Measurements from ENCODE around the gene SNAPIN. TPM values are rescaled to one million over a fixed set of nuclear protein-coding genes. Genes with fewer than 3 reads are reported as not detected.

SNAPIN gene
- polyA plus RNA-seq, 1 donor: 30.9 TPM

GRCh38 chr1:153646672-153647345 lies 11.7 kb upstream of the SNAPIN start:
- H3K36me3 ChIP-seq (ENCODE audit: control insufficient read depth, insufficient read depth, low read length): peaks cover 53% of the 10 kb centered on the region
- no peak overlapping the region for H3K27ac ChIP-seq (ENCODE audit: low read length)
- H3K4me3 ChIP-seq (ENCODE audit: low read length): no peak overlapping the region
- peaks cover 16% of the 10 kb centered on the region for H3K4me1 ChIP-seq (ENCODE audit: control insufficient read depth, insufficient read depth, low read length)
- no CpG with 5 or more reads among the region's 5 CpGs for WGBS (ENCODE audit: insufficient coverage, low lambda C conversion rate)
- no peak for DNase-seq
- H3K27me3 ChIP-seq (ENCODE audit: control insufficient read depth, insufficient read depth, low read length): no peaks in the 10 kb centered on the region
- no peaks in the 10 kb centered on the region for H3K9me3 ChIP-seq (ENCODE audit: control insufficient read depth, low read depth, low read length)

- WGBS (ENCODE audit: insufficient coverage, low lambda C conversion rate): no CpG with 5 or more reads among the region's 2 CpGs
- Histone ChIP-seq H3K27me3 (ENCODE audit: control insufficient read depth, insufficient read depth, low read length) (no peaks in the 10 kb centered on the region), H3K4me3 (ENCODE audit: low read length) (no peak overlapping the region), H3K9me3 (ENCODE audit: control insufficient read depth, low read depth, low read length) (no peaks in the 10 kb centered on the region), H3K36me3 (ENCODE audit: control insufficient read depth, insufficient read depth, low read length) (peaks cover 47% of the 10 kb centered on the region), H3K27ac (ENCODE audit: low read length) (no peak overlapping the region), H3K4me1 (ENCODE audit: control insufficient read depth, insufficient read depth, low read length) (peaks cover 16% of the 10 kb centered on the region)
- no peak for DNase-seq
These were observed 11.2 kb upstream of the SNAPIN start for GRCh38 chr1:153647346-153647714.

- H3K4me1 ChIP-seq (ENCODE audit: control insufficient read depth, insufficient read depth, low read length): peaks cover 18% of the 10 kb centered on the region
- peaks cover 41% of the 10 kb centered on the region for H3K36me3 ChIP-seq (ENCODE audit: control insufficient read depth, insufficient read depth, low read length)
- no peak overlapping the region for H3K4me3 ChIP-seq (ENCODE audit: low read length)
- no CpG with 5 or more reads among the region's 10 CpGs for WGBS (ENCODE audit: insufficient coverage, low lambda C conversion rate)
- DNase-seq: no peak
- H3K27ac ChIP-seq (ENCODE audit: low read length): no peak overlapping the region
- no peaks in the 10 kb centered on the region for H3K9me3 ChIP-seq (ENCODE audit: control insufficient read depth, low read depth, low read length)
- no peaks in the 10 kb centered on the region for H3K27me3 ChIP-seq (ENCODE audit: control insufficient read depth, insufficient read depth, low read length)
These were observed 10.4 kb upstream of the SNAPIN start for GRCh38 chr1:153648000-153648643.

- no CpG with 5 or more reads among the region's 3 CpGs for WGBS (ENCODE audit: insufficient coverage, low lambda C conversion rate)
- Histone ChIP-seq H3K27ac (ENCODE audit: low read length) (no peak overlapping the region), H3K4me3 (ENCODE audit: low read length) (no peak overlapping the region), H3K27me3 (ENCODE audit: control insufficient read depth, insufficient read depth, low read length) (no peaks in the 10 kb centered on the region), H3K36me3 (ENCODE audit: control insufficient read depth, insufficient read depth, low read length) (peaks cover 29% of the 10 kb centered on the region), H3K4me1 (ENCODE audit: control insufficient read depth, insufficient read depth, low read length) (peaks cover 17% of the 10 kb centered on the region), H3K9me3 (ENCODE audit: control insufficient read depth, low read depth, low read length) (no peaks in the 10 kb centered on the region)
- no peak for DNase-seq
These were observed 9.2 kb upstream of the SNAPIN start for GRCh38 chr1:153649137-153649862.

GRCh38 chr1:153649863-153650235 lies 8.7 kb upstream of the SNAPIN start:
- Histone ChIP-seq H3K4me3 (ENCODE audit: low read length) (no peak overlapping the region), H3K4me1 (ENCODE audit: control insufficient read depth, insufficient read depth, low read length) (peaks cover 16% of the 10 kb centered on the region), H3K27ac (ENCODE audit: low read length) (no peak overlapping the region), H3K9me3 (ENCODE audit: control insufficient read depth, low read depth, low read length) (no peaks in the 10 kb centered on the region), H3K27me3 (ENCODE audit: control insufficient read depth, insufficient read depth, low read length) (no peaks in the 10 kb centered on the region), H3K36me3 (ENCODE audit: control insufficient read depth, insufficient read depth, low read length) (peaks cover 25% of the 10 kb centered on the region)
- WGBS (ENCODE audit: insufficient coverage, low lambda C conversion rate): no CpG with 5 or more reads among the region's 2 CpGs
- no peak for DNase-seq

GRCh38 chr1:153651771-153652170 lies 6.7 kb upstream of the SNAPIN start:
- no CpG with 5 or more reads among the region's 1 CpG for WGBS (ENCODE audit: insufficient coverage, low lambda C conversion rate)
- no peak for DNase-seq
- no peak overlapping the region for H3K27ac ChIP-seq (ENCODE audit: low read length)

GRCh38 chr1:153652805-153653500 lies 5.5 kb upstream of the SNAPIN start:
- Histone ChIP-seq H3K27me3 (ENCODE audit: control insufficient read depth, insufficient read depth, low read length) (no peaks in the 10 kb centered on the region), H3K4me3 (ENCODE audit: low read length) (no peak overlapping the region), H3K9me3 (ENCODE audit: control insufficient read depth, low read depth, low read length) (no peaks in the 10 kb centered on the region), H3K36me3 (ENCODE audit: control insufficient read depth, insufficient read depth, low read length) (no peaks in the 10 kb centered on the region), H3K4me1 (ENCODE audit: control insufficient read depth, insufficient read depth, low read length) (peaks cover 16% of the 10 kb centered on the region), H3K27ac (ENCODE audit: low read length) (no peak overlapping the region)
- no CpG with 5 or more reads among the region's 3 CpGs for WGBS (ENCODE audit: insufficient coverage, low lambda C conversion rate)
- peak; percentile 35 to 62 for DNase-seq

More at GRCh38 chr1:153651771-153652170, 6.7 kb upstream of the SNAPIN start:
- no peak overlapping the region for H3K4me3 ChIP-seq (ENCODE audit: low read length)
- H3K4me1 ChIP-seq (ENCODE audit: control insufficient read depth, insufficient read depth, low read length): peaks cover 16% of the 10 kb centered on the region
- no peaks in the 10 kb centered on the region for H3K9me3 ChIP-seq (ENCODE audit: control insufficient read depth, low read depth, low read length)
- no peaks in the 10 kb centered on the region for H3K27me3 ChIP-seq (ENCODE audit: control insufficient read depth, insufficient read depth, low read length)
- peaks cover 6% of the 10 kb centered on the region for H3K36me3 ChIP-seq (ENCODE audit: control insufficient read depth, insufficient read depth, low read length)

GRCh38 chr1:153655333-153655732 lies 3.2 kb upstream of the SNAPIN start:
- DNase-seq: no peak
- no peaks in the 10 kb centered on the region for H3K36me3 ChIP-seq (ENCODE audit: control insufficient read depth, insufficient read depth, low read length)
- WGBS (ENCODE audit: insufficient coverage, low lambda C conversion rate): 17% methylated on average over 1 of the region's 3 CpGs
- H3K4me1 ChIP-seq (ENCODE audit: control insufficient read depth, insufficient read depth, low read length): peaks cover 13% of the 10 kb centered on the region
- H3K27ac ChIP-seq (ENCODE audit: low read length): no peak overlapping the region
- no peaks in the 10 kb centered on the region for H3K27me3 ChIP-seq (ENCODE audit: control insufficient read depth, insufficient read depth, low read length)
- no peaks in the 10 kb centered on the region for H3K9me3 ChIP-seq (ENCODE audit: control insufficient read depth, low read depth, low read length)
- H3K4me3 ChIP-seq (ENCODE audit: low read length): no peak overlapping the region

- peaks cover 35% of the 10 kb centered on the region for H3K36me3 ChIP-seq (ENCODE audit: control insufficient read depth, insufficient read depth, low read length)
- no peak for DNase-seq
These were observed 652 bp downstream of the SNAPIN start for GRCh38 chr1:153659175-153659534.

GRCh38 chr1:153659656-153660055 lies 1.2 kb downstream of the SNAPIN start:
- no peaks in the 10 kb centered on the region for H3K27me3 ChIP-seq (ENCODE audit: control insufficient read depth, insufficient read depth, low read length)
- peak overlapping the region; percentile 89 for H3K27ac ChIP-seq (ENCODE audit: low read length)
- peaks cover 40% of the 10 kb centered on the region for H3K36me3 ChIP-seq (ENCODE audit: control insufficient read depth, insufficient read depth, low read length)
- no CpG with 5 or more reads among the region's 9 CpGs for WGBS (ENCODE audit: insufficient coverage, low lambda C conversion rate)
- peak overlapping the region; percentile 81 for H3K4me3 ChIP-seq (ENCODE audit: low read length)
- DNase-seq: peak in 1 of 2 donors; percentile 31
- H3K9me3 ChIP-seq (ENCODE audit: control insufficient read depth, low read depth, low read length): no peaks in the 10 kb centered on the region
- peaks cover 3% of the 10 kb centered on the region for H3K4me1 ChIP-seq (ENCODE audit: control insufficient read depth, insufficient read depth, low read length)

More at GRCh38 chr1:153659175-153659534, 652 bp downstream of the SNAPIN start:
- H3K9me3 ChIP-seq (ENCODE audit: control insufficient read depth, low read depth, low read length): no peaks in the 10 kb centered on the region
- peak overlapping the region; percentile 81 for H3K4me3 ChIP-seq (ENCODE audit: low read length)
- no peaks in the 10 kb centered on the region for H3K27me3 ChIP-seq (ENCODE audit: control insufficient read depth, insufficient read depth, low read length)
- no CpG with 5 or more reads among the region's 8 CpGs for WGBS (ENCODE audit: insufficient coverage, low lambda C conversion rate)
- peaks cover 4% of the 10 kb centered on the region for H3K4me1 ChIP-seq (ENCODE audit: control insufficient read depth, insufficient read depth, low read length)
- peak overlapping the region; percentile 89 for H3K27ac ChIP-seq (ENCODE audit: low read length)
